Measurements from ENCODE around the gene TAMALIN.
A peak's percentile ranks its signal among the peaks of the same experiment; 100 is the strongest.

Gene TAMALIN

GRCh38 chr12:51984657-51985056 lies 22.1 kb upstream of the TAMALIN start:
- DNase-seq (ENCODE audit: low read depth): no peak

GRCh38 chr12:51985154-51985835 lies 21.5 kb upstream of the TAMALIN start:
- DNase-seq (ENCODE audit: low read depth): no peak

GRCh38 chr12:51986834-51987233 lies 19.9 kb upstream of the TAMALIN start:
- DNase-seq (ENCODE audit: low read depth): no peak

- DNase-seq (ENCODE audit: low read depth): no peak
Measured at GRCh38 chr12:51992246-51992645, 14.5 kb upstream of the TAMALIN start.

- DNase-seq (ENCODE audit: low read depth): no peak
Measured at GRCh38 chr12:51994539-51994820, 12.3 kb upstream of the TAMALIN start.

GRCh38 chr12:51994959-51995358 lies 11.8 kb upstream of the TAMALIN start:
- peak; percentile 73 for DNase-seq (ENCODE audit: low read depth)

- no peak for DNase-seq (ENCODE audit: low read depth)
Measured at GRCh38 chr12:51997136-51997535, 9.6 kb upstream of the TAMALIN start.

GRCh38 chr12:52003016-52003550 lies 3.7 kb upstream of the TAMALIN start:
- DNase-seq (ENCODE audit: low read depth): no peak

GRCh38 chr12:52003591-52003990 lies 3.2 kb upstream of the TAMALIN start:
- DNase-seq (ENCODE audit: low read depth): no peak

GRCh38 chr12:52004042-52004648 lies 2.6 kb upstream of the TAMALIN start:
- peak; percentile 68 for DNase-seq (ENCODE audit: low read depth)

- no peak for DNase-seq (ENCODE audit: low read depth)
Measured at GRCh38 chr12:52005218-52005902, 1.4 kb upstream of the TAMALIN start.

GRCh38 chr12:52005903-52006703 lies 643 bp upstream of the TAMALIN start:
- DNase-seq (ENCODE audit: low read depth): no peak

GRCh38 chr12:52007158-52007921 lies 594 bp downstream of the TAMALIN start:
- no peak for DNase-seq (ENCODE audit: low read depth)

GRCh38 chr12:52007982-52008510 lies 1.3 kb downstream of the TAMALIN start:
- no peak for DNase-seq (ENCODE audit: low read depth)

GRCh38 chr12:52009081-52009751 lies 2.5 kb downstream of the TAMALIN start:
- DNase-seq (ENCODE audit: low read depth): no peak

GRCh38 chr12:52010152-52010622 lies 3.4 kb downstream of the TAMALIN start:
- DNase-seq (ENCODE audit: low read depth): peak; percentile 67

- no peak for DNase-seq (ENCODE audit: low read depth)
Measured at GRCh38 chr12:52010692-52011601, 4.2 kb downstream of the TAMALIN start.

GRCh38 chr12:52011602-52012214 lies 5.0 kb downstream of the TAMALIN start:
- no peak for DNase-seq (ENCODE audit: low read depth)

- no peak for DNase-seq (ENCODE audit: low read depth)
Measured at GRCh38 chr12:52013626-52014310, 7.0 kb downstream of the TAMALIN start.
